H1 (cell line): Measurements from ENCODE around the gene RESP18.

Source experiments
- CTCF ChIP-seq, 3 experiments: IDR thresholded peaks; 1 replicate in 2 of 3; 2 replicates in 1 of 3; pipeline versions ENCODE4 v1.5.1 to v1.6.1; 2011; ENCODE audit warnings: low read length in 3 of 3, mild to moderate bottlenecking in 3 of 3, inconsistent platforms in 2 of 3, low read depth in 1 of 3, moderate library complexity in 1 of 3; ENCODE audit not compliant: insufficient read depth in 1 of 3; ENCODE audit errors: control extremely low read depth in 1 of 3
- EP300 ChIP-seq, 2 experiments: IDR thresholded peaks; 1 replicate in 1 of 2; 2 replicates in 1 of 2; pipeline ENCODE4 v1.6.1; 2011 to 2012; ENCODE audit warnings: low read depth in 2 of 2, low read length in 2 of 2, mild to moderate bottlenecking in 2 of 2, borderline replicate concordance in 1 of 2, inconsistent platforms in 1 of 2, moderate library complexity in 1 of 2
- EZH2 ChIP-seq: fragments of 200-600 bp; sonication (generic); IDR thresholded peaks from 2 replicates; pipeline ENCODE4 v1.7.1; 2012; ENCODE audit warnings: low read depth, mild to moderate bottlenecking, moderate library complexity, low read length, inconsistent platforms; ENCODE audit not compliant: severe bottlenecking
- FOSL1 ChIP-seq: IDR thresholded peaks from 2 replicates; pipeline ENCODE4 v1.6.1; 2011; ENCODE audit warnings: mild to moderate bottlenecking, low read depth, low read length, moderate library complexity; ENCODE audit not compliant: insufficient read depth
- KDM4A ChIP-seq: IDR thresholded peaks from one replicate; pipeline ENCODE4 v1.7.1; 2012; ENCODE audit warnings: low read depth, mild to moderate bottlenecking, moderate library complexity, low read length, inconsistent platforms; ENCODE audit not compliant: severe bottlenecking
- POLR2A ChIP-seq, 2 experiments: IDR thresholded peaks; 1 replicate in 1 of 2; 2 replicates in 1 of 2; pipeline ENCODE4 v1.6.1; 2011; ENCODE audit warnings: low read depth in 2 of 2, low read length in 2 of 2, mild to moderate bottlenecking in 2 of 2; ENCODE audit errors: control extremely low read depth in 1 of 2
- RFX5 ChIP-seq: IDR thresholded peaks from 2 replicates; pipeline ENCODE4 v1.6.1; 2011; ENCODE audit warnings: low read depth, low read length, improper control_type of control experiment, borderline replicate concordance
- TAF1 ChIP-seq: IDR thresholded peaks from 2 replicates; pipeline ENCODE4 v1.6.1; 2011; ENCODE audit warnings: mild to moderate bottlenecking, low read depth, low read length
- TEAD4 ChIP-seq: IDR thresholded peaks from 2 replicates; pipeline ENCODE4 v1.6.1; 2012; ENCODE audit warnings: low read depth, low read length, inconsistent platforms, mixed read lengths
- TF ChIP-seq, protein P1 (sequence below): IDR thresholded peaks from 2 replicates; pipeline ENCODE4 v1.6.1; 2012; ENCODE audit warnings: inconsistent platforms

GRCh38 chr2:219280651-219281050 lies 51.9 kb downstream of the RESP18 start:
- TF ChIP-seq CTCF (IDR thresholded peaks at IDR 0.05; ENCODE audit: control extremely low read depth in 1 of 3, insufficient read depth in 1 of 3, low read depth in 1 of 3, low read length in 3 of 3) (no peak), TEAD4 (no peak), EZH2 (no peak), TAF1 (no peak), EP300 (IDR thresholded peaks at IDR 0.05; ENCODE audit: borderline replicate concordance in 1 of 2, low read depth in 2 of 2, low read length in 2 of 2) (no peak), POLR2A (IDR thresholded peaks at IDR 0.05; ENCODE audit: control extremely low read depth in 1 of 2, low read depth in 2 of 2, low read length in 2 of 2) (no peak), FOSL1 (no peak), RFX5 (no peak), KDM4A (no peak)
- TF ChIP-seq, protein P1, sequence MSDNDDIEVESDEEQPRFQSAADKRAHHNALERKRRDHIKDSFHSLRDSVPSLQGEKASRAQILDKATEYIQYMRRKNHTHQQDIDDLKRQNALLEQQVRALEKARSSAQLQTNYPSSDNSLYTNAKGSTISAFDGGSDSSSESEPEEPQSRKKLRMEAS: no peak
